Parathyroid adenoma (tissue), 2 donors: ENCODE results near the gene PPIL6.

Experiments
- H2AFZ ChIP-seq: fragments of 300-600 bp; sonication (generic); one replicate; pipeline ENCODE4 v1.7.0; 2017; ENCODE audit warnings: antibody characterized with exemption, mild to moderate bottlenecking
- H3K27ac ChIP-seq: fragments of 300-600 bp; sonication (generic); one replicate; pipeline ENCODE4 v1.7.0; 2017
- H3K27me3 ChIP-seq: fragments of 300-600 bp; sonication (generic); one replicate; pipeline ENCODE4 v1.7.0; 2017; ENCODE audit warnings: low read length; ENCODE audit not compliant: control insufficient read depth, insufficient read depth
- H3K36me3 ChIP-seq: fragments of 300-600 bp; sonication (generic); one replicate; pipeline ENCODE4 v1.7.0; 2017; ENCODE audit warnings: low read length; ENCODE audit not compliant: control insufficient read depth, insufficient read depth
- H3K4me1 ChIP-seq: fragments of 300-600 bp; sonication (generic); one replicate; pipeline ENCODE4 v1.7.0; 2017; ENCODE audit warnings: control low read depth
- H3K4me2 ChIP-seq: fragments of 300-600 bp; sonication (generic); one replicate; pipeline ENCODE4 v1.7.0; 2017; ENCODE audit warnings: low read length
- H3K4me3 ChIP-seq: fragments of 300-600 bp; sonication (generic); one replicate; pipeline ENCODE4 v1.7.0; 2017; ENCODE audit warnings: low read depth, low read length
- H3K79me2 ChIP-seq: fragments of 300-600 bp; sonication (generic); one replicate; pipeline ENCODE4 v1.7.0; 2017; ENCODE audit warnings: control low read depth
- H3K9ac ChIP-seq: fragments of 300-600 bp; sonication (generic); one replicate; pipeline ENCODE4 v1.7.0; 2017; ENCODE audit warnings: mild to moderate bottlenecking
- H3K9me3 ChIP-seq: fragments of 300-600 bp; sonication (generic); one replicate; pipeline ENCODE4 v1.7.0; 2017; ENCODE audit warnings: low read length; ENCODE audit not compliant: control insufficient read depth
- CTCF ChIP-seq: fragments of 300-600 bp; sonication (generic); IDR thresholded peaks from one replicate; pipeline ENCODE4 v1.7.0; 2017; ENCODE audit warnings: antibody characterized with exemption, mild to moderate bottlenecking
- donor health status: primary hyperparathyroidism.

Gene PPIL6

DNA sequence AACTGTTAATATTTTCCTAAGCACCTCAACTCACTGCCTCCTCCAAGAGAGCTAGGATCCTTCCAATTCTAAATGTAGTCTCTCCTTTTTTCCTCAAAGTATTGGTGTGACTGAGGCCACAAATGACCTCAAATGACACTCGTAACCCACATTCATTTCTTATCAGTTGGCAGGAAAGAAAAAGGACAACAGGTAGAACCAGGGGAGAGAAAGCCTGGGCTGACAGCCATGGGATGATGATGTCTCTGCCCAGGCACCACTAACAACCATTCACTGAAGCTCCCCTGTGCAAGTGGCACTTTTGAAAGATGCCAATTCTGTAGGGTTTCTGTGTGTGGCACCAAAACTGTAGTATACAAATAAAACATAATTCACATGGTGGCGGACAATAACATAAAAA is 35.2 kb upstream of the PPIL6 start:
- no peaks in the 10 kb centered on the region for H3K27me3 ChIP-seq
- no peak overlapping the region for H3K4me3 ChIP-seq
- H3K9ac ChIP-seq: no peak overlapping the region
- no peaks in the 10 kb centered on the region for H3K36me3 ChIP-seq
- H3K9me3 ChIP-seq: no peaks in the 10 kb centered on the region
- no peak overlapping the region for H3K4me2 ChIP-seq
- H3K4me1 ChIP-seq: peaks cover 9% of the 10 kb centered on the region
- no peak for TF ChIP-seq CTCF
- no peak overlapping the region for H2AFZ ChIP-seq
- H3K27ac ChIP-seq: no peak overlapping the region
- H3K79me2 ChIP-seq: peaks cover 20% of the 10 kb centered on the region

DNA sequence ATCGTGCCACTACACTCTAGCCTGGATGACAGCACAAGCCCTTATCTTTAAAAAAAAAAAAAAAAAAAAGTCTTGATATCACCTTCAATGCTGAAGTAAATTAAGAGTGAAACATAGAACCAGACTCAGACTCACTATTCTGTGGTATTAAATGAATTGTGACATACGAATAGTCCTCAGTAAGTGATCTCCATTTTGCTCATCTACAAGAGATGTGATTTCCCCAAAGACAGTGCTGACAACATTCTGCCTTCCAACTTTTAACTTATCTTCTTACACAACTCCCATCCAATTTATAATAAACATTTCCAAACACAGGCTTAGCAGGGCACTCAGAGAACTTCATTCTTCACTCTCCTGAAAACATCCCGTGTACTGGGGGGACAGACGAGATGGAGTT is 34.6 kb upstream of the PPIL6 start:
- Histone ChIP-seq H3K4me2 (no peak overlapping the region), H3K27ac (no peak overlapping the region), H3K36me3 (no peaks in the 10 kb centered on the region), H3K9me3 (no peaks in the 10 kb centered on the region), H3K79me2 (peaks cover 18% of the 10 kb centered on the region), H3K27me3 (no peaks in the 10 kb centered on the region), H3K4me3 (no peak overlapping the region), H2AFZ (no peak overlapping the region), H3K9ac (no peak overlapping the region), H3K4me1 (peaks cover 6% of the 10 kb centered on the region)
- TF ChIP-seq CTCF: no peak

GRCh38 chr6:109473120-109473519 is 32.7 kb upstream of the PPIL6 start:
- H3K9me3 ChIP-seq: no peaks in the 10 kb centered on the region
- no peaks in the 10 kb centered on the region for H3K27me3 ChIP-seq
- TF ChIP-seq CTCF: no peak
- no peaks in the 10 kb centered on the region for H3K36me3 ChIP-seq
- H3K4me2 ChIP-seq: no peak overlapping the region
- H3K4me3 ChIP-seq: no peak overlapping the region
- no peak overlapping the region for H3K27ac ChIP-seq
- no peaks in the 10 kb centered on the region for H3K4me1 ChIP-seq
- peaks cover 12% of the 10 kb centered on the region for H3K79me2 ChIP-seq
- H3K9ac ChIP-seq: no peak overlapping the region
- H2AFZ ChIP-seq: no peak overlapping the region

DNA sequence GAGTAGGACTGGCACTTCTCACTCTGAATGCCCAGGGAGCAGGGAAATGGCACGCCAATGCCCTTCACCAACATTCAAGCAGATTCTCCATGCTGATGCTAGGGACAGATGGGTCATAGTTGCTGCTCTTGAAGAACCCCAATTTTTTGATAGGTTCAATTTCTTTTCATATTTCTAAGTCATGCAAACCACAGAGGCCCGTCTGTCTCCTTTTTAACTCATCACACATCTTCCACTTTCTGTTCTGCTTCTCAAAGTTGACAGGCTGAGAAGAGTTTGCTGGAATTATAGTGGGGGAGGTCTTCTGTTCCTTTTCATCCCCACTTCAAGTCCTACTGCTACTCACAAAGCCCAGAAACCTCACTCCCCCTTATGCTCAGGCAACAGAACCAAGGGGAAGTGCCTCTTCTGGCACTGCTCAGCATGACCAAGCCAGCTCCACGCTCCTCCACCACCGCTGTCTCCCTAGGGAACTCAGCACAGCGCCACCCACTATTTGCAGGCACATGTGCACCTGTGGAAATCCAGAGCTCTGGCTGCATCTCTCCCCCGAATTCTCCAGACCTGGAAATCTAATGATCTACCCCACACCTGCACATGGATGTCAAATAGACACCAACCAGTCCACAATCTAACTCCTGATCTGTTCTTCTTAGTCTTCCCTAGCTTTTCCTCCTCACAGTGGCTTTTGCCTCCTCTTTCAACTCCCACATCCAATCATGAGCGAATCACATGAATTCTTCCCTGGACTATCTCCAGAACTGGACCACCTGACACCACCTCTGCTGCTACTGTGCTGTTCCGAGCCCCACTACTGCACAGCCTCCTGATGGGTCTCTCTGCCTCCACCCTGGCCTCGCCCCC is 31.9 kb upstream of the PPIL6 start:
- H3K4me2 ChIP-seq: no peak overlapping the region
- no peak for TF ChIP-seq CTCF
- H3K27me3 ChIP-seq: no peaks in the 10 kb centered on the region
- H3K4me1 ChIP-seq: no peaks in the 10 kb centered on the region
- peaks cover 8% of the 10 kb centered on the region for H3K79me2 ChIP-seq
- no peaks in the 10 kb centered on the region for H3K9me3 ChIP-seq
- no peak overlapping the region for H3K9ac ChIP-seq
- no peak overlapping the region for H3K27ac ChIP-seq
- no peaks in the 10 kb centered on the region for H3K36me3 ChIP-seq
- H3K4me3 ChIP-seq: no peak overlapping the region
- no peak overlapping the region for H2AFZ ChIP-seq
